Ovary (tissue), 3 donors: ENCODE data around the gene XXYLT1.

Experiments
- CTCF ChIP-seq, 3 donors: fragments of 450-650 bp in 2 of 3; fragments of 200-600 bp in 1 of 3; IDR thresholded peaks; one replicate each; pipeline versions ENCODE4 v1.5.1 to v1.8.0; 2016 to 2022; ENCODE audit warnings: antibody characterized with exemption in 3 of 3, mild to moderate bottlenecking in 1 of 3
- EP300 ChIP-seq: sonication (generic); formaldehyde crosslinking; IDR thresholded peaks from one replicate; pipeline ENCODE4 v1.6.1; 2017; ENCODE audit warnings: antibody characterized with exemption
- POLR2A ChIP-seq: fragments of 450-650 bp; IDR thresholded peaks from one replicate; pipeline ENCODE4 v1.6.1; 2017; ENCODE audit warnings: antibody characterized with exemption, mild to moderate bottlenecking, moderate library complexity
- donor health status: DM: no; HTN: no; CAD: no.

- TF ChIP-seq CTCF (IDR thresholded peaks at IDR 0.05) (no peak), EP300 (no peak), POLR2A (no peak)
These were observed 173.4 kb downstream of the XXYLT1 start for GRCh38 chr3:195097331-195098255.
